ENCODE measurements around the gene CLDN22.

DNA sequence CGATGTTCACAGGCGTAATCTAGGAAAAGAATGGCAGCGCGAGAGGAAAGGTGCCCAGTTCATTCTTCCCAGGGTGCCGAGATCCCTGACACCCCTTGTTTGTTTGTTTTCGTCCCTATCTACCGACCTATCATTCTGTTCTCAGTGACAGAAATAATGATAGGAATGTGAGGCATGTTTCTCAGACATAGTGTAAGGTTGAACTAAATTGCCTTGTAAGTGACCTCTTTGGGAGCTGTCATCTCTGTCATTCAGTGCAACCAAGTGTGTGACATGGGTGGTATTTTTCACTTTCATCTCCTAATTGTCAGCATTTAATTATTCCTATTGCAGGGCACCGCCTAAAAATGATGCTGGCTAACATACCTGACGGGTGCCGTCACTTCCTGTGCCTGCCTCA lies 24.4 kb downstream of the CLDN22 start:
- TF ChIP-seq CTCF (IDR thresholded peaks at IDR 0.05; ENCODE audit: borderline replicate concordance, extremely low read depth, low read length, poor library complexity, severe bottlenecking) (no peak), EZH2 (IDR thresholded peaks at IDR 0.05; ENCODE audit: borderline replicate concordance, low read depth, low read length, severe bottlenecking) (no peak)

Data from DND-41 (cell line).